Measurements from ENCODE around the gene PLXNA1. TPM values are rescaled to one million over a fixed set of nuclear protein-coding genes. Genes with fewer than 3 reads are reported as not detected.

Gene PLXNA1
- total RNA-seq, 1 donor from 2014 or later = 63.3 TPM

DNA sequence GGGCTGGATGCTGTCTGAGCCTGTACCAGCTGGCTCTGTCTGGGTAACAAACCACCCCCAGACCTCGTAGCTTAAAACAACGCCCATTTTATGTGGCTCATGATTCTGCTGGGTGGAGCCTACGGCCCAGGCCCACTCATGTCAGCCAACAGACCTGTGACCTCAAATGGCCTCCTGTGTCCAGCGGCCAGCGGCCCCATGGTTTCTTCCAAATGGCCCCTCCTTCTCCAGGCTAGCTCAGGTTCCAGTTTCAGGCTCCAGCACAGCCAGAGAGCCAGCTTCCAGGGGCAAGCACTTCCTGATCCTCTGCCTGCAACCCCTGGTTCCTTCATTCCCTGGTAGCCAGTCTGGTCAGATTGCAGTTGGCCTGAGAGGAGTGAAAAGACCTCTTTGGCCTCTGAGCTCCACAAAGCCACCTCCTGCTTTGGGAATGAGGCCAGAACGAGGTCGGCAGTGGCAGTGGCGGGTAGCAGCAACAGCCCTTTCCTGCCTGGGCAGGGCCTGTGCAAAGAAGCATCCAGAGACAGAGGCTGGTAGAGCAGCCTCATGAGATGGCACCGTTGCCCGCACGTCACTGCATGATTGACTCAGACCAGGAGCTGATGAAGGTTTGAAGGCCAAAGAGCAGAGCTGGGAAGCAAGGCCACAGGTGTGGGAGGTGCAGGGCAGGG, 21.0 kb upstream of the PLXNA1 start:
- FAIRE-seq (no peak), DNase-seq (ENCODE audit: low read depth) (no peak)
- H3K4me3 Mint-ChIP-seq (ENCODE audit: unreplicated experiment) = no peak overlapping the region
- no peaks in the 10 kb centered on the region for H3K79me2 ChIP-seq (ENCODE audit: insufficient read depth, low read length)
- H3K4me1 ChIP-seq (ENCODE audit: insufficient read depth, low read length) = peaks cover 10% of the 10 kb centered on the region
- no peak overlapping the region for H3K9ac ChIP-seq (ENCODE audit: low read length)
- no peaks in the 10 kb centered on the region for H3K27me3 ChIP-seq (ENCODE audit: insufficient read depth, low read length)
- H4K20me1 ChIP-seq (ENCODE audit: insufficient read depth, low read length) = no peaks in the 10 kb centered on the region
- no peaks in the 10 kb centered on the region for H3K9me3 Mint-ChIP-seq (ENCODE audit: unreplicated experiment)
- H3K9me3 ChIP-seq (ENCODE audit: insufficient read depth, low read depth, low read length) = no peaks in the 10 kb centered on the region
- no peak overlapping the region for H3K27ac Mint-ChIP-seq (ENCODE audit: unreplicated experiment)
- H3K27ac ChIP-seq (ENCODE audit: low read depth, low read length) = no peak overlapping the region
- H3K4me2 ChIP-seq (ENCODE audit: low read length) = no peak overlapping the region
- no peaks in the 10 kb centered on the region for H3K36me3 ChIP-seq (ENCODE audit: insufficient read depth, low read length)
- H2AFZ ChIP-seq (ENCODE audit: low read depth, low read length) = no peak overlapping the region
- peaks cover 12% of the 10 kb centered on the region for H3K36me3 Mint-ChIP-seq (ENCODE audit: low read depth, unreplicated experiment)
- H3K27me3 Mint-ChIP-seq (ENCODE audit: low read depth, unreplicated experiment) = peaks cover 18% of the 10 kb centered on the region
- no peak overlapping the region for H3K4me3 ChIP-seq (ENCODE audit: insufficient read depth, low read depth, low read length)
- no peak for TF ChIP-seq EZH2 (IDR thresholded peaks at IDR 0.05; ENCODE audit: insufficient read depth, low read length)
- TF ChIP-seq, protein P1, sequence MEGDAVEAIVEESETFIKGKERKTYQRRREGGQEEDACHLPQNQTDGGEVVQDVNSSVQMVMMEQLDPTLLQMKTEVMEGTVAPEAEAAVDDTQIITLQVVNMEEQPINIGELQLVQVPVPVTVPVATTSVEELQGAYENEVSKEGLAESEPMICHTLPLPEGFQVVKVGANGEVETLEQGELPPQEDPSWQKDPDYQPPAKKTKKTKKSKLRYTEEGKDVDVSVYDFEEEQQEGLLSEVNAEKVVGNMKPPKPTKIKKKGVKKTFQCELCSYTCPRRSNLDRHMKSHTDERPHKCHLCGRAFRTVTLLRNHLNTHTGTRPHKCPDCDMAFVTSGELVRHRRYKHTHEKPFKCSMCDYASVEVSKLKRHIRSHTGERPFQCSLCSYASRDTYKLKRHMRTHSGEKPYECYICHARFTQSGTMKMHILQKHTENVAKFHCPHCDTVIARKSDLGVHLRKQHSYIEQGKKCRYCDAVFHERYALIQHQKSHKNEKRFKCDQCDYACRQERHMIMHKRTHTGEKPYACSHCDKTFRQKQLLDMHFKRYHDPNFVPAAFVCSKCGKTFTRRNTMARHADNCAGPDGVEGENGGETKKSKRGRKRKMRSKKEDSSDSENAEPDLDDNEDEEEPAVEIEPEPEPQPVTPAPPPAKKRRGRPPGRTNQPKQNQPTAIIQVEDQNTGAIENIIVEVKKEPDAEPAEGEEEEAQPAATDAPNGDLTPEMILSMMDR (IDR thresholded peaks at IDR 0.05; ENCODE audit: insufficient read depth, low read depth, low read length) = no peak
- peaks cover 4% of the 10 kb centered on the region for H3K4me1 Mint-ChIP-seq (ENCODE audit: low read depth, unreplicated experiment)

DNA sequence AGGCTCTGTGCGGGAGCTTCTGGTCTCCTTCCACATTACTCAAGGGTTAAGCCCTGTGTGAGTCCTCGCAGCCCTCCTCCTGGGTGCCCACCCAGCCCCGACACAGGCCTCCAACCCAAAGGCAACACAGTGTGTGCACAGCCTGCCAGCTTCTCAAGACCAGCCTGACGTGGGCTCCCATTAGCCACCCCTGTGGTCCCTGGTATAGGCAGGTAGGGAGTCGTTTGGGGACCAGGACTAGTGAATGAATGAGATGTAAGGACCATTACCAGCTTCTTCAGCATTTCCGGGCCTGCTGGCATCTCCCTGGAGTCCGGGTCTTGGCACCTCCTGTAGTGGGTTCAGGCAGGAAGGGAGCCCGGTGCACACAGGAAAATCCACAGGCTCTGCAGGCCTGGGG, 20.2 kb upstream of the PLXNA1 start:
- H3K36me3 Mint-ChIP-seq (ENCODE audit: low read depth, unreplicated experiment) = peaks cover 12% of the 10 kb centered on the region
- DNase-seq (ENCODE audit: low read depth) = no peak

More for the DNA sequence above, 20.2 kb upstream of the PLXNA1 start:
- no peak for FAIRE-seq
- Mint-ChIP-seq H3K27ac (ENCODE audit: unreplicated experiment) (no peak overlapping the region), H3K4me3 (ENCODE audit: unreplicated experiment) (no peak overlapping the region), H3K27me3 (ENCODE audit: low read depth, unreplicated experiment) (peaks cover 24% of the 10 kb centered on the region), H3K9me3 (ENCODE audit: unreplicated experiment) (no peaks in the 10 kb centered on the region), H3K4me1 (ENCODE audit: low read depth, unreplicated experiment) (peaks cover 4% of the 10 kb centered on the region)
- no peaks in the 10 kb centered on the region for H3K9me3 ChIP-seq (ENCODE audit: insufficient read depth, low read depth, low read length)
- peaks cover 10% of the 10 kb centered on the region for H3K4me1 ChIP-seq (ENCODE audit: insufficient read depth, low read length)
- no peak overlapping the region for H3K9ac ChIP-seq (ENCODE audit: low read length)
- H3K4me2 ChIP-seq (ENCODE audit: low read length) = no peak overlapping the region
- H4K20me1 ChIP-seq (ENCODE audit: insufficient read depth, low read length) = no peaks in the 10 kb centered on the region
- no peaks in the 10 kb centered on the region for H3K27me3 ChIP-seq (ENCODE audit: insufficient read depth, low read length)
- H3K27ac ChIP-seq (ENCODE audit: low read depth, low read length) = no peak overlapping the region
- no peaks in the 10 kb centered on the region for H3K36me3 ChIP-seq (ENCODE audit: insufficient read depth, low read length)
- no peaks in the 10 kb centered on the region for H3K79me2 ChIP-seq (ENCODE audit: insufficient read depth, low read length)
- no peak for TF ChIP-seq EZH2 (IDR thresholded peaks at IDR 0.05; ENCODE audit: insufficient read depth, low read length)
- TF ChIP-seq, protein P1 (IDR thresholded peaks at IDR 0.05; ENCODE audit: insufficient read depth, low read depth, low read length) = no peak
- H2AFZ ChIP-seq (ENCODE audit: low read depth, low read length) = no peak overlapping the region
- no peak overlapping the region for H3K4me3 ChIP-seq (ENCODE audit: insufficient read depth, low read depth, low read length)

Data from astrocyte (in vitro differentiated cells and primary cell).